Activated CD8-positive, alpha-beta memory T cell treated with anti-CD3 and anti-CD28 coated beads for 24 hours (primary cell): Measurements from ENCODE around the gene ITGA2.

Source experiments
- DNase-seq: peaks from one replicate; pipeline ENCODE4 v3.0.0-alpha.2; 2020

The ITGA2 gene

DNA sequence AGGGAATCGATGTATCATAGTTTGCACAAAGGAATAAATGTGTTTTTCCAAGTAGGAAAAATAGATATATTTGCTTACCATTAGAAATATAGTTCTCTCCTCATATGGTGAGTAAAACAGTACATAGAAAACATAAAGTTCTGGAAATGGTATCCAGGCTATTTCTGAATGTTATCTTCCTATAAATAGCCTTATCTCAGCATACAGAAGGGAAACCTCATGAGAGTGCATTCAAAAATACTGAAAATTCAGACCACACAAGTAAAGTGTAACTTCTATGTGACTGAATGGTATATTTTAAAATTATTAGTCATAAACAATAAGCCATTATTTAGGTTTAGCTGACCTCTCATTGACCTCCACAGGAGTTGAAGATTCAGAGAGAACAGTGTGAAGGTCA is 76.9 kb downstream of the ITGA2 start:
- no peak for DNase-seq

DNA sequence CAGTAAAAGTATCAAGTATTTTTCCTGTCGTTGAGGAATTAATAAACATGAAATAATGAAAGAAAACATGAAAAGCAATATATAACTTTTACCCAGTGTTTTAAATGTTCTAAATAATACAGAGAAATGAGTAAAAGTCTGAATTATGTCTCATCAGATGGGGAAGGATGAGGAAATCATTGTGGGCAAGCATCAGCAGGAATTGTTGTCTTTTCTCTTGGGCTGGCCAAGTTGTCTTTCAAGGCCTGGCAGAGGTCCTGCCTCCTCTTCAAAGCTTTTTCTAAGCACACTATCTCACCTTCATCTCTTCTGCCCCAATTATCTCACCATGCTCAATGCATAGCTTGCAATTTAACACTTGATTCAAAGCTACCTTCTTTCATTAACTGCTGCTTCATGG is 78.5 kb downstream of the ITGA2 start:
- DNase-seq: no peak

DNA sequence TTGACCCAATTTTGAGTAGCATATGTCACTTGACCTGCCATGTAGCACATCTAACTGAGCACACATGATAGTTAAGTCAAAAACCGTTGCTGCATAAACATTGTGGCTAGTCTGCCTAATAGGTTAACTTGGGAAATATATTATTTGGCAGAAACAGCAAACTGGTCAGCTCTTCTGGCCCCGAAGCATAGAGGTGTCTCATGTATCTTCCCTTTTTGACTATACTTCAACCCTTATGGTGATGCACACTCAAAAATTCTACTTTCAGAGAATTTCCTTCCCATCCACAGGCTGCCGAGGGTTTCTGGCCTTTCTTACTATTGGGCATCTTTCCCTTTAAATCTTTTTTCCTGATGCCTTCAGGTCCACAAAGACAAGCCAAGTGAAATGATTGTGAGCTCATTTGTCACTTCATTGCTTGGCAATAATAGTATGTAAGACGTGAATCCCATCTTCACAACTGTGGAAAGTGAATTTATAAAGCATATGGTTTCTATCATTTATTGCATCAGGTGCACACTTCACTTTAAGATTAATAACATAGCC is 79.2 kb downstream of the ITGA2 start:
- DNase-seq: no peak

DNA sequence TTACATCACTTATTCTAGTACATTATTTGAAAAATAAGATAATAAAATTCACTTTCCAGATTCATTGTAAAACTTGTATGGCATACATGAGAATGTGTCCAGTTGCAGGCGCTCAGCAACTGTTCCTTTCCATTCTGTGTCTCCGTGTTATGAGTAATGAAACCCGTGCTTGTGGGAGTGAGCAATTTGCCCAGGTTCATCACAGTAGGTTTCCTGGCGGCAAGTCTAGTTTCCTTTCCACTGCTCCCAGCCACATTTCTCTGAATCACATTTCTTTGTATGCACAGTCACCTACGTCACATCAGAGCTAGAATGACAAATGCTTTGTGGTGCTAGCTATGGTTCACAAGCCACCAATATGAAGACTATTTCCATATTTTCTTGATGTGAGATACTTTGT is 80.5 kb downstream of the ITGA2 start:
- no peak for DNase-seq

DNA sequence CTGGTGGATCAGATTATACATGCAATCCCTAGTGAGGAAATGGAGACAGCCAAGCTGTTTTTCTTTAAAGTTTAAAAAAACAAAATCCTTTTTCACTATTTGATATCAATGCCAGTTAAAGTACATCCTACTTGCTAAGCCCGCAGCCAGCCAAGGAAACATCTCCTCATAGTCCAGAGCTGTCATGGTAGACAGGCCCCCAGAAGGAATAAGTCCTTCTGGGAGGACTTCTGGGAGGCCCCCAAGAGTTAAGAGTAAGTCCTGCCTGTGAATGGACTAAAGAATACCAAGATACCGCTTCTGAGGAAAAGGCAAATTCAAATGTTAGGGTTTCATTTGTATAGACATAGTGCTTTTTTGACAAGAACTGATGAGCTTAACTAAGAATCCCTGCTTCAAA is 82.1 kb downstream of the ITGA2 start:
- DNase-seq: no peak

GRCh38 chr5:53071738-53072137 is 82.6 kb downstream of the ITGA2 start:
- no peak for DNase-seq

- DNase-seq: no peak
These were observed 84.2 kb downstream of the ITGA2 start for GRCh38 chr5:53073348-53073747.

- no peak for DNase-seq
These were observed 86.9 kb downstream of the ITGA2 start for GRCh38 chr5:53076014-53076583.

GRCh38 chr5:53080271-53080670 is 91.1 kb downstream of the ITGA2 start:
- DNase-seq: no peak

DNA sequence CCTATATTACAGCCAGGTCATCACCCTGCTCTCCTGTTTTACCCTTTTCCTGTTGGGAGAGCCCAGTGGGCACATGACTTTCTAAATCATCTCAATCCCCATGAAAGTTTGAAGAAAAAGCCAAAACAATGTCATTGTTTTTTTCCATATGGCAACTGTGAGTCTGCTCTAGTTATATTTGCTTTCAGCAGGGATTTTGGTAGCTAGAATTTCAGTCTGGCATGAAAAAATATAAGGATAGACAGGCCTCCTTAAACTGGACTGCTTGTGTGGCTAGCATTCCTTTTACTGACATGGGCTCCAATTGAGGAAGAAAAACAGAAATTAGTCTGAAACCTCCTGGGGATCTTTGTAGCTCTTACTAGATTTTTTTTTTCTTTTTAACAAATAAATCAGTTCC is 94.8 kb downstream of the ITGA2 start:
- DNase-seq: no peak

GRCh38 chr5:53084546-53085255 is 95.5 kb downstream of the ITGA2 start:
- DNase-seq: no peak

- DNase-seq: no peak
These were observed 98.0 kb downstream of the ITGA2 start for GRCh38 chr5:53087171-53087570.

DNA sequence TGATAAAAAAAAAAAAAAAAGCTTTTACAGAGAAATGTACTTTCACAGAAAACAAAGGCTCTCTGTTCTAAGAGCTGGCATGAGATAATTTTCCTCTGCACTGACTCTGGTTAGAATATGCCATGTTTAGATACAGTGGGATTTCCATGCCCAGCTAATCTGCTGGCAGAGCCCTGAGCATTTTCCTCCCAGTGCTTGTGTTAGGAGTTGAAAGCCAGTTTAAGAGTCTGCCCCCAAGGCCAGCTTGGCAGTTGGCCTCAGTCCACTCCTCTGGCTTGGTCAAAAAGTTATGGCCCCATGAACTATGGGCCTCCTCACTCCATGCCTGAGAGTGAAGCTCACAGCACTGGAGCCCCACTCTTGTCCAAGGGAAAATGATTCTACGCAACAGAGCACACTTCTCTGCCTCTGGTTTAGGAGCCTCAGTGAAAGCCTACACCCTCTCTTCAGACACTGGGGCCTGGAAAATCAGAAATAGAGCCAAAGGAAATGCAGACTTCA is 98.5 kb downstream of the ITGA2 start:
- DNase-seq: no peak

DNA sequence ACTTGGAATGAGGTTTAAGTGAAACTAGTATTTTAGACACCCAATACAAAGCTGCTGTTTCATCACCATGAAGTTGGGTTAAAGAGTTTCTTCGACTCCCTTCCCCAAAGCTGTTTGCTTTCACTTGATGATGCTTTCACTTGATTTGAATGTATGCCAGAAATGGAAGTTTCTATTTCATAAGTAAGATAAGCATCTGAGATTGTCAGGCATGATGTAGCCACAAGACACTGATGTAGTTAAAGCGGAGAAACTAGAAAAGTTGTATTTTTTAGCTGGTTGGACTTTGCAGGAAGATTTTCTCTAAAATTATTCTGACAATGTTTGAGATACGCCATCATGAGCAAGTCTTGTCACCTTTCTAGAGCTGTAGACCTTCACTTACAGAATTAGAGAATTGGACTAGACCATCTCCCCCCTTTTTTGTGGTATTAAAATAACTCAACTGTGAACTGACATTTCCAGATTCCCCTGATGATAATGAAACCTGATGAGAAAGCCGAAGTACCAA is 100.4 kb downstream of the ITGA2 start:
- no peak for DNase-seq

- DNase-seq: no peak
These were observed 101.1 kb downstream of the ITGA2 start for GRCh38 chr5:53090229-53090628.

DNA sequence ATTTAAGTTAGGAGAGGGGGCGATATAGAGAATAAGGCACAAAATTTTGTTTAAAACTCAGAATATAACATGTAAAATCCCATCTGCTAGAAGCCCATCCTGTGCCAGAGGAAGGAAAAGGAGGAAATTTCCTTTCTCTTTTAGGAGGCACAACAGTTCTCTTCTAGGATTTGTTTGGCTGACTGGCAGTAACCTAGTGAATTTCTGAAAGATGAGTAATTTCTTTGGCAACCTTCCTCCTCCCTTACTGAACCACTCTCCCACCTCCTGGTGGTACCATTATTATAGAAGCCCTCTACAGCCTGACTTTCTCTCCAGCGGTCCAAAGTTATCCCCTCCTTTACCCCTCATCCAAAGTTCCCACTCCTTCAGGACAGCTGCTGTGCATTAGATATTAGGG is 102.1 kb downstream of the ITGA2 start:
- DNase-seq: no peak

GRCh38 chr5:53092242-53092641 is 103.1 kb downstream of the ITGA2 start:
- DNase-seq: no peak

DNA sequence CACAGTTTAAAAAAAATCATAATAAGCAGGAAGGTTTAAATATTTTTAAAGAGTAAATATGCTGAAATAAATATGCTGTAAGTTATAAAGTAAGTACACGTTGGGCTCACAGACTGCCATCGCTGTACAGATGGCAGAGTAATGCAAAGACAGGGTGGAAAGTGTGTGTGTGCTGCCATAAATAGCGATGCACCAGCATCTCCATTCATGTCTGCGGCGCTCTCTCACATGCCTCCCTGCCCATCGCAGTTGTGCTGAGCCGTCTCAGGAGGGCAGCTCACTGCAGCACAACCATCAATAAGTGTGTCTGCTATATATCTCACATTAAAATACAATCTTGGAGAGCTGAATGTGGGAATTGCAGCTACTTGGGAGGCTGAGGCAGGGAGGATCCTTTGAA is 106.1 kb downstream of the ITGA2 start:
- DNase-seq: no peak

DNA sequence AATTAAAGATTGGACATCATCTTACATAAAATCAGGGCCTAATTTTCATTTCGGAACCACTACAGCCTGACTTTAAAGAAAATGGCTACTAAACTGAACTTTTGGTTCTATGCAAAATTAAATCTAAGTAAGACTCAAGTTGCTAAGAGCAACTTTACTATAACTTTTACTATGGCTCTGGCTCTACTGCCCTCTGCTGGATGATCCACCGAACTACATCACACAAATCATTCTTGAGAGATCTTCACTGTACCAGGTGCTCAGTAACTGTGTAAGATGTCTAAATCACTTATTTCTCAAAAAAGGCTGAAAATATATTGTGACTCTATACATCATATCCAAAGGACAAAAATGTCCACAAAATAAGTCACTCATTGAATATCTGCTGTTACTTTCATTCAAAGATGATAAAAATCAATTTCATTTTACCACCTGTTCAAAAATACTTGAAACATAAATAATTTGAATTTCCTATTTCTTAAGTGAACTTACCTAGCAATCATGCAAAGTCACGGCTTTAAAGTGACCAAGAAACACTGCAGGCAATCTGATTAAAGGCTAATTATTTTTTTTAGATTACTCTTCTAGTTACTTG is 106.9 kb downstream of the ITGA2 start:
- DNase-seq: peak; percentile 81

DNA sequence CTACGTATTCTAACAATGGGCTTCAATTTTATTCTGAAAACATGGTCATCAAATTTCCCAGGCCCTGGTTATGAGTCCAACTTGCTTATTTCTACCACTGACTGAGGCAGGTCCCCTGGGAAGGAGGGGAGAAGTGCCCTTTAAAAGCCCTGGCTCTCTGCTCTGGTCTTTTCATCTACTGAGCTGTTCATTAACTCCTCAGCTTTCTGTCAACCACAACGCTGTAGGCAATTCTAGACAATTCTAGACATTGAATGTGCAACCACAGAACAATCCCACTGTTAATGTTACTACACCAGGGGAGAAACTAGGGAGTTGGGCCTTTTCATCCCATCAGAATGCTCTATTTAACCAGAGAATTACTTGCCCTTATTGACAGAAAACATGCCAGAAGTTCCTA is 110.4 kb downstream of the ITGA2 start:
- no peak for DNase-seq

DNA sequence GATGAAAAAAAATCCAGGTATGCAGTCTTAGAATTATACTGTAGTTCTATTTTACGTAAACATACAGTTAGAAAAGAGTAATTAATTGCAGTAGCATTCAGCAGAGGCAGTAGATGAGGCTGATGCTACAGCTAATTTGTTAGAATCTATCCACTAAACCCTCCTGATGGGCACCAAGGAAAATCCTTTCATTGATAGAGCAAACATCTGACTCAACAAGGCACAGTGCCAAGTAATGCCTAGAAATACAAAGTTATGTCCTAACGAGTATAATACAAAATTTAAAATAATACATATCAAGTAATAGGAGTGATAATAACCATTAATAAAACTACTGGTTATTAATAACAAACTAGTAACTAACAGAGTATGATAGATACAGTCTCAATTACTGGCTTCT is 111.5 kb downstream of the ITGA2 start:
- DNase-seq: no peak

DNA sequence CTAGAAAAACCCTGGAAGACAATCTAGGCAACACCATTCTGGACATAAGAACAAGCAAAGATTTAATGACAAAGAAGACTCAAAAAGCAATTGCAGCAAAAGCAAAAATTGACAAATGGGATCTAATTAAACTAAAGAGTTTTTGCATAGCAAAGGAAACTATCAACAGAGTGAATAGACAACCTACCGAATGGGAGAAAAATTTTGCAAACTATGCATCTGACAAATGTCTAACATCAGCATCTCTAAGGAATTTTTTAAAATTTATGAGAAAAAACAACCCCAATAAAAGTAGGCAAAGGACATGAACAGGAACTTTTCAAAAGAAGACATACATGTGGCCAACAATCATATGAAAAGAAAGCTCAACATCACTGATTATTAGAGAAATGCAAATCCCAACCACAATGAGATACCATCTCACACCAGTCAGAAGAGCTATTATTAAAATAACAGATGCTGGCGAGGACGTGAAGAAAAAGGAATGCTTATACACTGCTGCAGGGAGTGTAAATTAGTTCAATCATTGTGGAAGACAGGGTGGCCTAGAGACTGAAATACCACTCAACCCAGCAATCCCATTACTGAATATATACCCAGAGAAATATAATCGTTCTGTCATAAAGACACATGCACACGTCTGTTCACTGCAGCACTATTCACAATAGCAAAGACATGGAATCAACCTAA is 116.6 kb downstream of the ITGA2 start:
- DNase-seq: no peak

DNA sequence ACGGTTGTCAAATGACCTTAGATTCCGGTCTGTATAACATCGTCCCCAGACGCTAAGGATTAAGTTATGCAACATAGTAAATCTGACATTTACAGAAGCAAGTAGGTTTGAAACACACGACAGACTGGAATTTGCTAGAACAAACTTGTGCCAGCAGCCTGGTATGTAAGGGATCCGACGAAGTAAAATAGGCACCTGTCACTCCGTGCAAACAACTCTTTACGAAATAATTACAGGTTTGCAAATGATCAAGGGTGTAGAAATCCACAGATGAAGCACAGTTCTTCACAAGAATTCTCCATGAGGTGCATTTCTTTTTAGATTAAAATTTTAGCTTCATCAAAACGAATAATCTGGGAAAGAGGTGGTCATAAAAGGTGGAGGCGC is 119.9 kb downstream of the ITGA2 start:
- DNase-seq: no peak
